Effector CD4-positive, alpha-beta T cell (primary cell): ENCODE measurements around the gene CLEC16A.

Experiments
- DNase-seq: peaks from one replicate; pipeline ENCODE4 v3.0.0-alpha.2; 2020

The CLEC16A gene

GRCh38 chr16:11064202-11064540 is 119.8 kb downstream of the CLEC16A start:
- DNase-seq: no peak

GRCh38 chr16:11064851-11065250 is 120.5 kb downstream of the CLEC16A start:
- DNase-seq: no peak

GRCh38 chr16:11066261-11066870 is 122.0 kb downstream of the CLEC16A start:
- DNase-seq: no peak

- no peak for DNase-seq
These were observed 122.9 kb downstream of the CLEC16A start for GRCh38 chr16:11067266-11067665.

- DNase-seq: no peak
These were observed 123.4 kb downstream of the CLEC16A start for GRCh38 chr16:11067697-11068141.

GRCh38 chr16:11071829-11072228 is 127.5 kb downstream of the CLEC16A start:
- DNase-seq: no peak

GRCh38 chr16:11072420-11073153 is 128.2 kb downstream of the CLEC16A start:
- DNase-seq: no peak

GRCh38 chr16:11073407-11073999 is 129.1 kb downstream of the CLEC16A start:
- DNase-seq: no peak

- no peak for DNase-seq
These were observed 129.8 kb downstream of the CLEC16A start for GRCh38 chr16:11074131-11074530.

GRCh38 chr16:11075163-11075562 is 130.8 kb downstream of the CLEC16A start:
- DNase-seq: no peak

- no peak for DNase-seq
These were observed 132.1 kb downstream of the CLEC16A start for GRCh38 chr16:11076259-11077018.

GRCh38 chr16:11078812-11079459 is 134.6 kb downstream of the CLEC16A start:
- DNase-seq: no peak

- no peak for DNase-seq
These were observed 135.4 kb downstream of the CLEC16A start for GRCh38 chr16:11079652-11080187.

- DNase-seq: no peak
These were observed 136.1 kb downstream of the CLEC16A start for GRCh38 chr16:11080327-11080967.

- no peak for DNase-seq
These were observed 136.8 kb downstream of the CLEC16A start for GRCh38 chr16:11080999-11081630.

- no peak for DNase-seq
These were observed 137.9 kb downstream of the CLEC16A start for GRCh38 chr16:11082108-11082859.

- DNase-seq: no peak
These were observed 138.6 kb downstream of the CLEC16A start for GRCh38 chr16:11082860-11083388.

GRCh38 chr16:11084484-11084875 is 140.1 kb downstream of the CLEC16A start:
- no peak for DNase-seq

GRCh38 chr16:11084876-11085485 is 140.6 kb downstream of the CLEC16A start:
- no peak for DNase-seq

- no peak for DNase-seq
These were observed 141.6 kb downstream of the CLEC16A start for GRCh38 chr16:11085916-11086315.
